H54 (cell line): ENCODE data around the gene EPHA7.

Experiments
- DNase-seq: peaks from one replicate; pipeline ENCODE4 v3.0.0; 2011; ENCODE audit warnings: low spot score, mixed read lengths; ENCODE audit not compliant: insufficient read length
- FAIRE-seq: peaks from 3 replicates; lab custom pipeline; 2011; peaks lifted over from hg19 to GRCh38; lab: Jason Lieb, UNC
- POLR2A ChIP-seq: IDR thresholded peaks from 2 replicates; pipeline ENCODE4 v1.6.1; 2011; ENCODE audit warnings: low read depth, mild to moderate bottlenecking, low read length

The EPHA7 gene

DNA sequence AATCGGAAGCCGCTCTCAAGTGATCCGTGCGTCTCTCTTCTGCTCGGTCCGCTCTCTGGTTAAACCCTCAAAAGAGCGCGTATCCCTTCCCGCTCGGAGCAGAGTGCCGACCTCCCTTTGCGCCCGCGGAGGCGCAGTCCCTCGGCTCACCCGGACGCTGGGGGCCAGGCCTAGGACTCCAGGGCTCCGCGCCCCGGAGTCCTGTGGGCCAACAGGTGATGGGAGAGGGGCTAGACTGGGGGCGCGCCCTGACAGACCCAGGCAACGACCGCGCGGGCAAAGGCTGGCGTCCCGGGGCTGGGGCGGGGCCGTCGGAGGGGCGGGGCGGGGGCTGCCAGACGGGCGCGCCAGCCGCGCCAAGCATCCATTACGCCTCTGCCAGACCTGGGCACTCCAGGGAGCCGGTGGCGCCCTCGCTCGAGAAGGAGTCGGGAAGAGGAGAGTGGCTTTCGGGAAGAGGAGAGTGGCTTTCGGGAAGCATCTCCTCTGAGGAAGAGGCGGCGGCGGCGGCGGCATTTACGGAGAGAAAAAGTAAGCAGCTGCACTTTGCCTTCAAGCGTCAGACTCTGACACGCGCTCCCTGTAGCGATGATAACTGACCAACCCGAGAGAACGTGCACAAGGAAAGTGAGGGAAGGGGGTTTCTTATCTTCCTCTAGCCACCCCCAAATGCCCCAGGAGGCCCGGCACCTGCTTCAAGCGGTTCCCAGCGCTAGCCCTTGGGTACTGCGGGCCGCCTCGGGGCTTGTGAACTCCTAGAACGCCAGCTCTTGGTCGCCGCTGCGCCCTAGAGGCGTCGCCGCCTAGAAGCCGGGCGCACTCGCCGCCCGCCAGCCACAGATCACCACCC lies 2.6 kb downstream of the EPHA7 start:
- DNase-seq (no peak), FAIRE-seq (no peak)
- no peak for TF ChIP-seq POLR2A

DNA sequence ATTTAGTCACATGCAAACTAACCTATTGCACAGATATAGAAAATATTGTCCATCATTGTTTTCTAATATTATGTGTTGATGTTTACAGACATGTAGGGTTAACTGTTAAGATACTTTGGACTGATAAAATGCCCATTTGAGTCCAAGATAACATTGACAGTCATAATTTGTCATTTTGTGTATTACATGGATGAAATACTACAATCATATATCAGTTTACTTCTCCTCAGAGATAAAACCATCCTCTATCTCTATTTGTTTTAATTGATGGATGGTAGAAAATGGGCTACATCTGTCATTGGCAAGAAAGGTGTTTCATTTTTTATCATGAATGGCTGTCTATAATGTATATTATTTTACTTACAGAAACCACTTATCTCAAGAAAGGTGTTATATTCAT lies 6.2 kb downstream of the EPHA7 start:
- no peak for TF ChIP-seq POLR2A
- DNase-seq, result no peak
- no peak for FAIRE-seq

DNA sequence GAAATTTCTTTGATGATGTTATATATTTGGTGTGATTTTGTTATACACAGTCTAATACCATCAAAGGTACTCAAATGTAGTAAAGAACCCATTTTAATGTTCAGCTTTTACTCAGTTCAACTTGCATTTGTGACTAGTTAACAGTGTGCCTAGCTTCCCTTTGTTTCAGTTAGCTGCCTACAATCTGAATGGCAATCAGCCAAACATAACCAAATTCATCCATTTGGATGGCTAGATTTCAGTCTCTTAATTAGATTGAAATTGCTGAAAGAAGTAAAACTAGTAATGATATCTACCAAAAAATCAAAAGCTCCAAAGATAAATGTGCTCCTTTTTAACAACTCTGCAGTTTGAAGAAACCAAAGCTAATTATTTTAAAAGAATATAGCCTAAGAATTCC lies 6.9 kb downstream of the EPHA7 start:
- FAIRE-seq (no peak), DNase-seq (no peak)
- no peak for TF ChIP-seq POLR2A

DNA sequence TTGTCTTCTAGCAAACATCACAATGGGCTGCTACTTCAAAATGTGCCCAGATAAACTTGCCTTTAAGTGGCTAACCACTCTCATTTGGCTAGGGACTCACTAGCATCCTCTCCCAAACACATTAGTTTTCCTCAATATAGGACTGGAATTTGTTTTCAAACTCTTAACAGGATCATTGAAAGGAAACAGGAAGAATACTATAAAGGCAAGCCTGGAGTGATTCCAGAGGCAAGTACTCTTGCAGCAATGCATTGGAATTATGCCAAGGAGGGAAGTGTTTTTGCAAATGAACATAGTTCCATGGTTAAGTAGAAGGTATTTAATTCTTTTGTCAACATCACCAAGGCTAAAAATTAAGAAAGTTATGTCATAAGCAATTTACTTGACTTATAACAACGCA lies 12.2 kb downstream of the EPHA7 start:
- TF ChIP-seq POLR2A, result no peak
- no peak for FAIRE-seq
- DNase-seq, result no peak

DNA sequence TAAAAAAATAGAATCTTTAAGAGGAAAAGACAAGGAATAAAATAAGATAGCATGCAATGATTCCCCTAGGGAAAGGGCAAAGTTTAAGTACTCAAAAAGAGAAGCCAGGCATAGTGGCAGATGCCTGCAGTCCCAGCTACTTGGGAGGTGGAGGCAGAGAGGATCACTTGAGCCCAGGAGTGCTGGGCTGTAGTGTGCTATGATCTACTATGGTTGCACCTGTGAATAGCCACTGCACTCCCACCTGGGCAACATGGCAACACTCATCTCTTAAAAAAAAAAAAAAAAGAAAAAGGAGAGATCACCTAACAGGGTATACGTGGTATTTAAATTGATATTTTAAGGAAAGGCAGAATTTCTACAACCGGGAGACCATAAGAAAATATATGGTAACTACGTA lies 16.0 kb downstream of the EPHA7 start:
- DNase-seq (no peak), FAIRE-seq (no peak)
- TF ChIP-seq POLR2A, result no peak

DNA sequence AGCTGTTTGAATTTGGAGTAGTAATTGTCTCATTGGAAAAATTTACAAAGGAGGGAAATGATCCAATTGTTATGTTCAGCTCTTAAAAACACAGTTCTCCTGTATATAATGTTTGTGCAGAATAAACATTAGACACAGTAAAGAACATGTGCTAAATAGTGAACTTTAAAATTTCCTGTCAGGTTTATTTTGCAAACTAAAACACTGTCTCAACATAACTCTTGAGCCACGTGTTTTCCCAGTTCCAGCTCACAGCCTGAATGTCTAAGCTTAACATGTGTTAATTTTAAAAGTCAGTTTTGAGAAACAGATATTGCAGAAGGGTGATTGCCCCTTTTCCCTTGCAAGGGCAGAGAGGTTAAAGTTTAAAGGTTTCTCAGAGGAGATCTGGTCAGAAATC lies 20.6 kb downstream of the EPHA7 start:
- no peak for TF ChIP-seq POLR2A
- FAIRE-seq (no peak), DNase-seq (no peak)

DNA sequence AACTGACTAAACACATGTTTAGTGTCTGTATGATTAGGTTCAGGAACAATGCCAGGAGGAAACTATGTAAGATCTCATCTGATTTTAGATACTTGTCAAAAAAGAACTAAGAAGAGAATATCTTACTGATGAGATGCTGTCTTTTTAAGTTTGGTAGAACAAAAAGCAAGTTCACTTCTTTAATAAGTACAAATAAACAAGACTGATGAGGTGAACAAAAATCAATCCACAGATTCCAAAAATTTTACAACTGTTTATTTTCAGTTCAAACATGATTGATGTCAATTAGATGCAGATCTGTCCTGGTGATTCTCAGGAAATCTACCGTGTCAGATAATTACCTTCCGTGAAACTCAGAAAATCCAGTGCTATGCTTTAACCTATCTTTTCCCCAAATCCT lies 24.9 kb downstream of the EPHA7 start:
- no peak for FAIRE-seq

DNA sequence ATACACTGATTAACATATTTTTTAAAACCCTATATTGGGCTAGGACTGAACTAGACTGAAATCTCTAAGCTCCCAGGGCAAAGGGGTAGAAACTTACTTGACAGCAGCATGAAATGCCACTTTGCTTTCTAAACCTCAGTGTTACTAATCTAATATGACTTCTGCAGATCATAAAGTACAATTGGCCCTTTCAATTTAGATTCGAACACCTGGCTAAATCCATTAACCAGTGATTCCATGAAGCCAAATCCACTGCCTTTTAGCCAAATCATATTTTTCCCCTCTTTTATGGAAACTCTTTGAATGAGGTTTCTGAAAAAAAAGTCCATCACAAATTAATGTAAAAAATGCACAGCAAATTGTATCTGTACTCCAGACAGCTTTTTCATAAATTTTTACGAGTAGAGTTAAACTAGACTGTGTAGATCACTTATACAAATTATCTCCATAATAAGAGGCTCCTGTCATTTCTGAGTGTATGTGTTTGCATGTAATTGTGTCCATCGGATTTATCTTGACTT lies 25.7 kb downstream of the EPHA7 start:
- DNase-seq (no peak), FAIRE-seq (no peak)

More for the DNA sequence above, 24.9 kb downstream of the EPHA7 start:
- DNase-seq, result no peak
- TF ChIP-seq POLR2A, result no peak

DNA sequence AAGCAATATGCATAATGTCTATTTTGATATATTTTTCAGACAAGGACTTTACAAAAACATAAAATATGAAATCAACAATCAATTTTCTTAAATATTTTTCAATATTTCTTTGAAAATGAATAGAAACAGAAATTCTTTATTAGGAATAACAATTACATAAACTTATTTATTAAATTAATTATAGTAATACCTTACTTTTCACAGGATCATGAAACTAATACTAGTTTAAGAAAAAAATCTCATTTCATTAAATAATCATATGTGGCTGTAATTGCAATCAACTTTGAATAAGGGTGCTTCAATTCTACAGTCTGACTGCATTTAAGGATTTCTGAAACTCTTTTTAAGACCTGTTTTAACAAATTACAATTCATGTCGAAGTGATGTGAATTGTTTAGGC lies 26.6 kb downstream of the EPHA7 start:
- no peak for FAIRE-seq
- no peak for TF ChIP-seq POLR2A
- no peak for DNase-seq

More for the DNA sequence above, 25.7 kb downstream of the EPHA7 start:
- TF ChIP-seq POLR2A, result no peak

DNA sequence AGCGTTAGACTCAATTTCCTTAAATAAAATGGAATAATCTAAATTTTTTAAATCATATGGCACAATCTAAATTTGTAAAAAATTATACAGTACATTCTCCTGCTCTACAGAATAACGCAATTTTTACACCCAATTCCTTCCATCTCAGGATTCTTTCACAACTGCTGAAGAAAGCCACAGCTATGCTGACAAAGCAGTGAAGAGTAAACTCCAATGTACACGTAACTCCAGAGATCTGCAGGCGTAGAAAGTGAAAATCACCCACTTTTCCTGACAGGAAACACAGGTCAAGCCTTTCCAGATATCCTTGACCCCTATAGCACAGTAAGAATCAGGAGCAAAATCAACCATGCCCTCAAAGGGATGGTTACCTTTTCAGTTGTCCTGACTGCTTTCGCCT lies 27.4 kb downstream of the EPHA7 start:
- TF ChIP-seq POLR2A, result no peak
- DNase-seq (no peak), FAIRE-seq (no peak)

DNA sequence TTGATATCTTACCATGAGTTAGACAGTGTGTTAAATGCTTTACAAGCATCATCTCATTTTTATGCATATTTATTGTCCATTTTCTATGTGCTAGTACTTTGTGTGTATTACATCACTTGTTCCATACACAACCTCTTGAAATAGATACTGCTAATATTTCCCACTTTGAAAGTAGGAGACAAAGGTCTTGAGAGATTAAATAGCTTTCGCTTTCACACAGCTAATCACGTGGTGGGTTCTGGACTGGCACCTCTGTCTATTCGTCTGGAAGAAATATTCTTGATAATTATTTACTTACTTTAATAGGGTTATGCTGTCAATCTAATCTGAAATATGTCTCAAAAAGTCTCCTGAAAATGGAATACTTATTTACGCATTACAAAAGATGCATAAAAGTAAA lies 30.2 kb downstream of the EPHA7 start:
- no peak for TF ChIP-seq POLR2A
- DNase-seq (no peak), FAIRE-seq (no peak)

DNA sequence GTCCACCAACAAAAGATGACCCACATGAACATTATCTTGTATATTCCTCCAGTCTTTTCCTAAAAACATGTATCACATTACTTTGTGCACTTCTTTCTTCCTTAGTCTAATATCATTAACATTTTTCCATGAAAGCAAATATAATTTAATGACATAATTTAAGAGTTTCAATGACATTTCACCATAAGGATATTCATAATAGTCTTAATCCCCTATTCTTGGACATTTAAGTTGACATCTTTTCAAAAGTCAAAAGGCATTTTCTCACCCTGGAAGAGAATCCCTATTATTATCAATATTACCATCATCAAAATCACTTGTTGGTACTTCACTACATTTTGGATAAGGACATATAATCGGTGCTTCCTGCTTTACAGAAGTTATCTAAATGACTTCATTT lies 31.3 kb downstream of the EPHA7 start:
- DNase-seq (no peak), FAIRE-seq (no peak)
- TF ChIP-seq POLR2A, result no peak

DNA sequence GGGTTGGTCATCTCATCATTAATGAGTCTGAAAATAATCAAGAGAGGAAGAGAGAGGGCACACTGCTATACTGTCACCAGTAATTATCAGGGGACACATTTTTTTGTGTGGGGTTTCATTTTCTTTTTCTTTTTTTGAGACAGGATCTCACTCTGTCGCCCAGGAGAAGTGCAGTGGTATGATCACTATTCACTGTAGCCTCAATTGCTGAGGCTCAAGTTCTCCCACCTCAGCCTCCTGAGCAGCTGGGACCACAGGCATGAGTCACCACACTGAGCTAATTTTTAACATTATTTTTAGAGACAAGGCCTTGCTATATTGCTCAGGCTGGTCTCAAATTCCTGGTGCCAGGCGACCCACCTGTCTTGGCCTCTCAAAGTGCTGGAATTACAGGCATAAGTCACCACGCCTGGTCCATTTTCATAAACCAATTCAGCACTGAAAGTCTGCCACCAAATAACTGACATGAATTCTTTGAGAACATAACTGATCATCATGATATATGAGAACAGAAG lies 43.3 kb downstream of the EPHA7 start:
- FAIRE-seq (no peak), DNase-seq (no peak)
- no peak for TF ChIP-seq POLR2A

DNA sequence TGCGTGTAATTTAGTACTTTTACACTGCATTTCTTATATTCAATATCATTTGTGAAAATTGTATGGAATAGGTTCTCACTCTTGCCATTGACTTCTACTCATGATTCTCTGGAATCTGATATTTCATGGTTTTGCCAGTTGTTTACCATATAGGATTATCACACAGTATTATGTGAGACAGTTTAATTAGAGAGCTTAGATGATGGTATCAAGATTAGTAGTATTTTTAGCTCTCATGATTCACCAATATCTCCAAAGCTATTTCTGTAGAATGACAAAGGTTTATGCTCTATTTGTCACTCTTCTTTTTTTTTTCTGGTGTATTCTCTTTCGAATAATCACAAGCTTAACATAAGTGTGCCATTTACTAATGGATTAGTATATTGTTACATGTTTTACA lies 45.9 kb downstream of the EPHA7 start:
- TF ChIP-seq POLR2A, result no peak
- DNase-seq (no peak), FAIRE-seq (no peak)

DNA sequence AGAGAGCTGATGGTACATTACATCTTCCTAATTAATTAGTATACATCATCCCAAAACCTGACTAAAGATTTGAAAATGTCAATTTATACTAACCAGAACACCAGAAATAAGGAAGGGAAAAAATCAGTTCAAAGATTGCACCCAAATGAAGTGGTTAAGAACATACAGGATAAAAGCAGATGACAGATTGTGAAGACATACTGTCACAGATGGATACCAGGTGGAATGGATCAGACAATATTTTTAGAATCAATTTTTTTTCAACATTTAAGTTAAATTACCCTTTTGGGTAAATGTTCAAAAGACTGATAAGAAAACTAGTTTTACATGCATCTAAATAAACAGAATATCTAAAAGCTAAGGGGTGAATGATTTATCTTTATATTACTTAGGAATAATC lies 47.6 kb downstream of the EPHA7 start:
- no peak for FAIRE-seq
- TF ChIP-seq POLR2A, result no peak

DNA sequence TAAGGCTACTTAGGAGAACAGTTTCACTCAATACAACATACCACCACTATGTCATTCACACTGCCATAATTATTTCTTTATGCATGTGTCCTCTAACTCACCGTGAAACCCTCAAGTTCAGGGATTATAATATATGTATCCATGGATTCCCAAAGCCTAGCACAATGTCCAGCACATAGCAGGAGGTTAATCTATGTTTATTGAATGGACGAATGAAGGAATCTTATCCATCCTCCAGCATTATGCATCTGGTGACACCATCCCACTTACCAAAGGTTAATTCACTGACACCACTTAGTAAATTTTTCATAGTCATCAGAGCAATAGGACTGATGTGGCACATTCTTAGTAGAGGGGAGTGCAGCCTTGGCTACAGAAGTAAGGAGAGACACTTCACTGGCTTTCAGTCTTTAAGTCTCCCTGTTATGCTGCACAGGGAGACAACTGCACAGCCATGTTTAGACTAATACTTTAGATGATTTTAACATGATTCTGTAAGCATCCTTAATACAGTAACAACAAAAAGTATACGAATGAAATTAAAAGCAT lies 49.7 kb downstream of the EPHA7 start:
- DNase-seq, result no peak
- no peak for TF ChIP-seq POLR2A
- FAIRE-seq, result no peak

More for the DNA sequence above, 47.6 kb downstream of the EPHA7 start:
- DNase-seq, result no peak
